IgD-negative memory B cell (primary cell): ENCODE results near the gene DSE. TPM values are rescaled to one million over a fixed set of nuclear protein-coding genes. Genes with fewer than 3 reads are reported as not detected.

ENCODE experiments used
- H3K27ac Mint-ChIP-seq, 3 donors: one replicate each; pipeline ENCODE4 v1.8.0; 2020 to 2022; ENCODE audit warnings: mild to moderate bottlenecking in 3 of 3, mixed read lengths in 3 of 3, moderate library complexity in 1 of 3
- H3K27me3 Mint-ChIP-seq: one replicate; pipeline ENCODE4 v1.8.0; 2021; ENCODE audit warnings: mixed read lengths
- H3K36me3 Mint-ChIP-seq: one replicate; pipeline ENCODE4 v1.8.0; 2020; ENCODE audit warnings: mild to moderate bottlenecking, mixed read lengths
- H3K4me1 Mint-ChIP-seq, 3 donors: one replicate each; pipeline ENCODE4 v1.8.0; 2020 to 2022; ENCODE audit warnings: mixed read lengths in 3 of 3, mild to moderate bottlenecking in 1 of 3
- H3K4me3 Mint-ChIP-seq, 4 donors: one replicate each; pipeline ENCODE4 v1.8.0; 2020 to 2022; ENCODE audit warnings: mild to moderate bottlenecking in 4 of 4, mixed read lengths in 4 of 4, moderate library complexity in 3 of 4
- H3K9me3 Mint-ChIP-seq, 3 donors: one replicate each; pipeline ENCODE4 v1.8.0; 2020 to 2021; ENCODE audit warnings: mixed read lengths in 3 of 3, mild to moderate bottlenecking in 1 of 3
- polyA plus RNA-seq: library from polyadenylated mRNA; unstranded; fragments of 300-500 nt; fragmentation: Illumina TruSeq; gene quantifications from one replicate; pipeline ENCODE4 v1.2.3, GENCODE V29; 2021

DSE gene
- polyA plus RNA-seq, 1 donor from 2014 or later, result 23.6 TPM

DNA sequence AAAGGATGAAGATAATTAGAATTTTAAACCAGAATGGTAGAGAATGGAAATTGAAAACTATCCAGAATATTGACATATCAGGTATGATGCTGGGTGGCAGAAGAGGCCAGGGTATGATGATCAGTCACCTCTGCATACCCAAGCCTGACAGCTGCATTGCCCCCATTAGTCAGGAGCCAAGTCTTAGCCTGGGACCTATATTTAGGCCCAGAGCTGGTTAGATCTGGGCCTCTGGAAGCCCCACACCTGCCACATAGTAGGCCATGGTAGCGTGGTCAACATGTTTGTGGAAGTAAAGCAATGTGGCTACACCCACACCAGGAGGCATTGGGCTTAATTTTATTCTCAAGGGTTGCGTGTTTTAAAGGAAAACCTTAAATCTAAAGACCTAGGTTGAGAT lies 58.4 kb downstream of the DSE start:
- no peaks in the 10 kb centered on the region for H3K27me3 Mint-ChIP-seq
- no peaks in the 10 kb centered on the region for H3K9me3 Mint-ChIP-seq
- no peak overlapping the region for H3K4me3 Mint-ChIP-seq

DNA sequence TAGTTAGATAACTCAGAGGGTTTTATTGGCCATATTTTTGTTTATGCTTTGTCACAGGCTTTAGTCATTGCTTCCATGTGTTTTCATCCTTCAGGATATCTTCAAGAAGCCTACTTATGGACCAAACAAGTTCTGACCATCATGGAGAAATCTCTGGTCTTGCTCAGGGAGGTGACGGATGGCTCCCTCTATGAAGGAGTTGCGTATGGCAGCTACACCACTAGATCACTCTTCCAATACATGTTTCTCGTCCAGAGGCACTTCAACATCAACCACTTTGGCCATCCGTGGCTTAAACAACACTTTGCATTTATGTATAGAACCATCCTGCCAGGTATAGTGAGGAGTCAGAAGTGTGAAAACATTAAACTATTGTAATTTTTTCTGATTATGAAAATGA lies 60.1 kb downstream of the DSE start:
- no peaks in the 10 kb centered on the region for H3K36me3 Mint-ChIP-seq
- no peak overlapping the region for H3K4me3 Mint-ChIP-seq
- no peaks in the 10 kb centered on the region for H3K9me3 Mint-ChIP-seq
- no peaks in the 10 kb centered on the region for H3K4me1 Mint-ChIP-seq
- peak overlapping the region in 1 of 3 donors; percentile 8 for H3K27ac Mint-ChIP-seq
- H3K27me3 Mint-ChIP-seq, result no peaks in the 10 kb centered on the region

More for the DNA sequence above, 58.4 kb downstream of the DSE start:
- Mint-ChIP-seq H3K36me3 (peaks cover 2% of the 10 kb centered on the region), H3K27ac (no peak overlapping the region), H3K4me1 (peaks cover 0 to 2% (median 0%) of the 10 kb centered on the region in 3 donors)

DNA sequence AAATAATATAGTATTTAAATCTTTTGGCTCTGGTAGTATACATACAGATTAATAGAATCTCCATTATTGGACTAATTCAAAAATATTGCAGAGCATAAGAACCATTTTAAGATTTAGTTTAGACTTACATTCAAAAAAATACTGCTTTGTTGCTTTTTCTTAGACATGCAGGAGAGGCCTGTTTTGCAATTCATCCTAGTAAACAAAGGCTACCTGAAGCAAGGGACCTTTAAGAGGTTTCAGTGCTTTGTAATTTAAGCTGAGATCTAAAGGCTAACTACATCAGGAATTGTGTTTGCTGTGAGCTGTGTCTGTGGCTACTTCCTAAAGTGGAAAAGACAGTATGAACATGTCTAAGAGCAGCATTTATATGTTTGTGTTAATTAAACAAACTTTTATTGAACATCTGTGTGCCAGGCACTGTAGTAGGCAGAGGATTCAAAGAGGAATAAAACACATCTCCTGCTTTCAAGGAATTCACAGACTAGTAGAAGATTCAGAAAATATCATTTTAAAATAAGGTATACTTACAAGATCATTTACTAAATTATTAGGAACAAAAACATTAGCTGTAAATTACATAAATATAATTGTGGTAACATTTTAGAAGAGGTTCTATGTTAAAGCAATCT lies 61.3 kb downstream of the DSE start:
- Mint-ChIP-seq H3K27ac (no peak overlapping the region), H3K9me3 (no peaks in the 10 kb centered on the region), H3K4me1 (no peaks in the 10 kb centered on the region), H3K27me3 (no peaks in the 10 kb centered on the region), H3K4me3 (no peak overlapping the region), H3K36me3 (no peaks in the 10 kb centered on the region)

DNA sequence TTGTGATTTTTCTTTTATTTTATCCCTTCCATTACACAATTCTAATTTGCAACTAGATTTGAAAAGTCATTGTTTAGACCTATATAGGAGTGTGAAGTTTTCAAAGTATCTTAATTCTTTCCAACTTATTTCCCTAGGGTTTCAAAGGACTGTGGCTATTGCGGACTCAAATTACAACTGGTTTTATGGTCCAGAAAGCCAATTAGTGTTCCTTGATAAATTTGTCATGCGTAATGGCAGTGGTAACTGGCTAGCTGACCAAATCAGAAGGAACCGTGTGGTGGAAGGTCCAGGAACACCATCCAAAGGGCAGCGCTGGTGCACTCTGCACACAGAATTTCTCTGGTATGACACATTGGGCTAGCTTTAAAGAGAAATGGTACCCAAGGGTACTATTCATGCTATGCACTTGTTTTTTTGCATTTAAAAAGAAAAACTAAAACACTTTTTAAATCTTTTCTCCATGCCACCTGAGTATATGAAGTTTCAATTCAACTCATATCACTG lies 62.5 kb downstream of the DSE start:
- no peaks in the 10 kb centered on the region for H3K27me3 Mint-ChIP-seq
- H3K27ac Mint-ChIP-seq, result peak overlapping the region in 1 of 3 donors; percentile 19
- no peak overlapping the region for H3K4me3 Mint-ChIP-seq
- no peaks in the 10 kb centered on the region for H3K9me3 Mint-ChIP-seq
- H3K36me3 Mint-ChIP-seq, result no peaks in the 10 kb centered on the region
- no peaks in the 10 kb centered on the region for H3K4me1 Mint-ChIP-seq

DNA sequence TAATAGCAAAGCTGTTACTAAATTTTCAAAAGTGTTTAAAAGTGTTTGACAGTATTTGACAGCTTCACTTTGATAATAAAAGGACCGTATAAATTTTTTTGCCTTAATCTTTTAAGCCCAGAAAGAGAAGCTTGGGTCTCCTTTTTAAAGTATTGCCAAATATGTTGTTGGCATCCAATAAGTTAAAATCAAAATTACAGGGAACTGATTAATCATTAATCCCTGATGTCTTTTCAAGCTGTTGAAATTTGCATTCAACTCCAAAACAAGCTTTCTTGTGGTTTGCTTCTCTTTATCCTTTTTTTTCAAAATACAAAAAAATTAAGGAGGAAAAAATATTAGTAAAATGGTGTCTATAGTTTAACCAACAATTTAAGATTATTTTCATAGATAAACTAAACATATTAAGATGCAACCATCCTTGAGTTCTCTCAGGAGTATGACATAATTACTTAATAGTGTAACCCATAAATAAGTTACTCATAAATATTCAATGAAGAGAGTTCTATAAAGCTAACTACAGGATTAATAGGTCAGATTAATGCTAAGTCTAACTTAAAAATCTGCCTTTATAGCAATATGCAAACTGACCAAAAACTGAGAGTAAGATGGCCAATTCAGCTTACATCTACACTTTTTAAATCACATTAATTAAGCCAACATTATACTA lies 63.4 kb downstream of the DSE start:
- Mint-ChIP-seq H3K4me1 (peaks cover 4 to 6% (median 4%) of the 10 kb centered on the region in 3 donors), H3K4me3 (no peak overlapping the region), H3K9me3 (no peaks in the 10 kb centered on the region), H3K27ac (no peak overlapping the region), H3K36me3 (no peaks in the 10 kb centered on the region), H3K27me3 (no peaks in the 10 kb centered on the region)

DNA sequence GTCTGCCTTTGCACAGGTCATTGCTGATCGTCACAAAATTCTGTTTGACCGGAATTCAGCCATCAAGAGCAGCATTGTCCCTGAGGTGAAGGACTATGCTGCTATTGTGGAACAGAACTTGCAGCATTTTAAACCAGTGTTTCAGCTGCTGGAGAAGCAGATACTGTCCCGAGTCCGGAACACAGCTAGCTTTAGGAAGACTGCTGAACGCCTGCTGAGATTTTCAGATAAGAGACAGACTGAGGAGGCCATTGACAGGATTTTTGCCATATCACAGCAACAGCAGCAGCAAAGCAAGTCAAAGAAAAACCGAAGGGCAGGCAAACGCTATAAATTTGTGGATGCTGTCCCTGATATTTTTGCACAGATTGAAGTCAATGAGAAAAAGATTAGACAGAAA lies 65.8 kb downstream of the DSE start:
- Mint-ChIP-seq H3K9me3 (no peaks in the 10 kb centered on the region), H3K4me3 (no peak overlapping the region), H3K36me3 (no peaks in the 10 kb centered on the region), H3K4me1 (peaks cover 4 to 7% (median 6%) of the 10 kb centered on the region in 3 donors), H3K27ac (no peak overlapping the region), H3K27me3 (no peaks in the 10 kb centered on the region)

DNA sequence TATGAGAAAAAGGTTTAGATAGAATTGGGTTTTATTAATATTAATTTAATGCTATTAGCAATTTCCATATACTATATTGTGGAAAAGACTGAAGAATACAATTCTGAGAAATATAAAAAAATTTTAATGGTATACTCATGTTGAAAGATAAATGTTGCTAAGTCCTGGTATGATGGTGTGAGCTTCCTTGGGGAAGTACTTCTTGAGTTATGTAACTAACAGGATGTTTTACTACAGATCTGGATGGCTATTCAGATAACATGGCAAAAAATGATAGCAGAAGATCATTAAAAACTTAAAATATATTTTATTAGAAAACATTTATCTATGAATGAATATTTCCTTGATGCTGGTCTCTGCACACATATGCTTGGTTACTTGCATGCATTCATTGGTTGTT lies 66.9 kb downstream of the DSE start:
- no peaks in the 10 kb centered on the region for H3K9me3 Mint-ChIP-seq
- no peaks in the 10 kb centered on the region for H3K27me3 Mint-ChIP-seq
- H3K4me1 Mint-ChIP-seq, result peaks cover 4 to 12% (median 6%) of the 10 kb centered on the region in 3 donors
- H3K27ac Mint-ChIP-seq, result no peak overlapping the region
- H3K36me3 Mint-ChIP-seq, result no peaks in the 10 kb centered on the region
- no peak overlapping the region for H3K4me3 Mint-ChIP-seq

DNA sequence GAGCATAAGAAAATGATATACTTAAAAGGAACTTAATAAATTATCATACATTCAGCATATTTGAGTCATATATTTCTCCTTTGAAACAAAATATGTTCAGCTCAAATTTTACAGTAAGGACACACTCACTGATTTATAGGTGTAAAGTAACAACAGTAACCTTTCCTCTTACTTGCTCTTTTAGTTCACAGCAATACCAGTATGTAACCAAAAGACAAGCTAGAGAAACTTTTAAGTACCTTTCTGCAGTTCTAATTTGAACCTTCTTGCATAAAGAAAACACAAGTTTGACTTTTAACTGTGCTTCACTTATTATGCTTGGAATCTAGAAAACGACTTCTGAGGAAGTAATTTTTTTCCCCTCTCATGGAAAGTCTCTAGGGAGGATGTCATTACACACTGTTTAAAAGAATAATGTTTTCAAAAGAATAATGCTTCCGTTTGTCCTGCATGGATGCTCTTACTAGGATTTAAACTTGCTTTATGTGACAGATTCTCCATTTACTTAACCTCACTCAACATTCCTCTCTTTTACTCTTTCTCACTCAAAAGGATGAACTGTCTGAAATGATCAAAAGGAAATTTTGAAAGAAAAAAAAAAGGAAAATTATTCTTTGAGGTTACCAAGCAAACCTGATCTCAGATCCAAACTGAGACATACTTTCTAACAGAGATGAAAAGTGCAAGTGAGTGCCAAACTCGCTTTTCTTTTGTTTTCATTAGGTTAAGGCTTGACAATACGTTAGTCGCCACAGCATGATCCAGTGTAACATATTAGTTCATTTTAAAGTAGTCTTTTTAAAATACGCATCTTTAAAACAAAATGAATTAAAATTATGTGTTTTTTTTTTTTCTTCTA lies 68.1 kb downstream of the DSE start:
- no peaks in the 10 kb centered on the region for H3K27me3 Mint-ChIP-seq
- H3K4me3 Mint-ChIP-seq, result no peak overlapping the region
- peaks cover 5 to 15% (median 7%) of the 10 kb centered on the region in 3 donors for H3K4me1 Mint-ChIP-seq
- no peaks in the 10 kb centered on the region for H3K9me3 Mint-ChIP-seq
- peak overlapping the region in 1 of 3 donors; percentile 15 for H3K27ac Mint-ChIP-seq
- H3K36me3 Mint-ChIP-seq, result no peaks in the 10 kb centered on the region

DNA sequence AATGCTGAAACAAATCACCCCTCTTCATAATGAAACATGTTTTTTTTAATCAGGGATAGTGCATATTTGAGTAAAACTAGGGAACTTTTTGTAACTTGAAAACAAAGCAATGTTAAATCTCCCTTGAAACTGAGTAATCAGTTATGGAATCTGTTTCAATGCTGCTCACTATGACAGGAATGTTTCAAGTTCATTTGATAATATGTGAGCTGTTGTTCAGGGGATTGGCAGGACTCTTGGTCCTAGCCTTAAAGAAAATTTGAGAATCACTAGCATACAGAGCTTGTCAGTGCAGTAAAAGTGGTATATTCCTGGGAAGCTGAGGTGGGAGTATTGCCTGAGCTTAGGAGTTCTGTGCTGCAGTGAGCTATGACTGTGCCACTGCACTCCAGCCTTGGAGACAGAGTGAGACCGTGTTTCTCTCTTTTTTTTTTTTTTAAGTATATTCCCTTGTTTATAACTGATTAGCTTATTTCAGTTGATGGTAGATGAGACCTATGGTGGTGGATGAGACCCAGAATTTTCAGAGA lies 68.8 kb downstream of the DSE start:
- Mint-ChIP-seq H3K27ac (no peak overlapping the region), H3K4me1 (peaks cover 13 to 21% (median 15%) of the 10 kb centered on the region in 3 donors), H3K36me3 (no peaks in the 10 kb centered on the region), H3K9me3 (no peaks in the 10 kb centered on the region), H3K27me3 (no peaks in the 10 kb centered on the region), H3K4me3 (no peak overlapping the region)

DNA sequence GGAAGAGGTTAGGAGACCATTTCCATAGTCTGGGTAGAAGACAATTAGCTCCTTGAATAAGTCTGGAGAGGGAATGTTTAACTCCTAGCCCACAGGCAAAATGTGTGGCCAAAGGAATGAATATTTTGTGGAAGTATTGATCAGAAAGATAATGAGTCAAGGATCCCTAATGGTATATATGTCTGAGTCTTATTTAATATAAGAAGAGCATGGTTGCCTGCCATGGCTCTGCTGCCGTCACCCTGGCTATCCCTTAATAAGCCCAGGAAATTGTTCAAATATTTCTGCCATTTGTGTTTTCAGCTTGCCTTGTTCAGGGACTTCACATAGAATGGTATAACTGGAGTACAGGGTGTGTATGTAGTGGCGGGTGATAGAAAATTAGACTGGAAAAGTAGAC lies 72.4 kb downstream of the DSE start:
- no peaks in the 10 kb centered on the region for H3K27me3 Mint-ChIP-seq
- no peak overlapping the region for H3K27ac Mint-ChIP-seq
- no peaks in the 10 kb centered on the region for H3K9me3 Mint-ChIP-seq
- no peak overlapping the region for H3K4me3 Mint-ChIP-seq
- peaks cover 22 to 30% (median 26%) of the 10 kb centered on the region in 3 donors for H3K4me1 Mint-ChIP-seq
- no peaks in the 10 kb centered on the region for H3K36me3 Mint-ChIP-seq

DNA sequence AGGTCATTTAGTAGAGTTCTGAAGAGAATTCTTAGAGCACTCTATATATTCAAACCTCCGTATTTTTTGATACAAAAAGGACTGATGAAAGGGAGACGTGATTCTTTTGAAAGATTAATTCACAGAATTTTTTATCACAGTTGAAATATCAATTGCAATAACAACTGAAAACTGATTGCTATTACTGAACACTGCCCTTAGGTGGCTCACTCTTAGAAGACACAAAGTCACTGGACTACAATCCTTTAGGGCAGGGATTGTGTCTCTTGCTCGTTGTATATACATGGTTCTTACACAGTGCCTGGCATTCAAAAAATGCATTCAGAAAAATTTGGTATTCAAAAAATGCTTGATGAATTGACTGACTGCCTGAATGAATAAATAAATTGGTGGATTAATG lies 73.3 kb downstream of the DSE start:
- H3K27ac Mint-ChIP-seq, result no peak overlapping the region
- H3K4me1 Mint-ChIP-seq, result peaks cover 17 to 26% (median 22%) of the 10 kb centered on the region in 3 donors
- peak overlapping the region in 1 of 4 donors; percentile 53 for H3K4me3 Mint-ChIP-seq
- H3K36me3 Mint-ChIP-seq, result no peaks in the 10 kb centered on the region
- no peaks in the 10 kb centered on the region for H3K9me3 Mint-ChIP-seq
- H3K27me3 Mint-ChIP-seq, result no peaks in the 10 kb centered on the region

DNA sequence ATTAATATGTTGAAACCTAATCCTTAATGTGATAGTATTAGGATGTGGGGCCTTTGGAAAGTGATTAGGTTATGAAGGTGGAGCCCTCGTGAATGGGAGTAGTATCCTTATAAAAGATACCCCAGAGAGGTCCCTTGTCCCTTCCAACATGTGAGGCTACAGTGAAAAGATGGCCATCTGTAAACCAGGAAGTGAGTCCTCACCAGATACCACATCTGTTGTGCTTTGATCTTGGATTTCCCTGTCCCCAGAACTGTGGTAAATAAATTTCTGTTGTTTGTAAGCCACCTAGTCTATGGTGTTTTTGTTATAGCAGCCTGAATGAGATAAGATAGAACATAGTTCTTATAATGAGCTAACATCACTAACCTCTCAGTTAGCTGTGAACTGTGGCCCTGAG lies 73.8 kb downstream of the DSE start:
- H3K36me3 Mint-ChIP-seq, result no peaks in the 10 kb centered on the region
- H3K9me3 Mint-ChIP-seq, result no peaks in the 10 kb centered on the region
- H3K27ac Mint-ChIP-seq, result no peak overlapping the region
- H3K27me3 Mint-ChIP-seq, result no peaks in the 10 kb centered on the region
- H3K4me3 Mint-ChIP-seq, result peak overlapping the region in 1 of 4 donors; percentile 53
- H3K4me1 Mint-ChIP-seq, result peaks cover 19 to 24% (median 22%) of the 10 kb centered on the region in 3 donors

DNA sequence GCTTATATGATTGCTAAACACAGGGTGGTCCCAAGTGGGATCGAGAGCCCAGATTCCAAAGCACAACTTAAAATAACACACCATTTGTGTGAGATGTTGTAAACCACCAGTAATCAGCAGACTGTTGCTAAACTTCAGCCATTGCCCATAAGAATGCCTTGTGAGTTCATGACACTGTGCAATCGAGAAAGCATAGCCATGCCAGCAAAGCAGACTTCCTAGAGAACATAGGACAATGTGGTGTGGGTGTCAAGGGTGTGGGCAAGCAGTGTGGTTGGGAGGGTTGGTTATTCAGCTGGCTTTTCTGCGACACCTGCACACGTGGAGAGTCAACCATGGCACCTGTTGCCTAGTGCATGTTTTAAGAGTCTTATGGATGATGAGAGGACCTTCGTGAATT lies 74.4 kb downstream of the DSE start:
- H3K4me3 Mint-ChIP-seq, result no peak overlapping the region
- H3K4me1 Mint-ChIP-seq, result peaks cover 22 to 26% (median 24%) of the 10 kb centered on the region in 3 donors
- H3K9me3 Mint-ChIP-seq, result no peaks in the 10 kb centered on the region
- H3K27ac Mint-ChIP-seq, result no peak overlapping the region
- peaks cover 1% of the 10 kb centered on the region for H3K36me3 Mint-ChIP-seq
- no peaks in the 10 kb centered on the region for H3K27me3 Mint-ChIP-seq

DNA sequence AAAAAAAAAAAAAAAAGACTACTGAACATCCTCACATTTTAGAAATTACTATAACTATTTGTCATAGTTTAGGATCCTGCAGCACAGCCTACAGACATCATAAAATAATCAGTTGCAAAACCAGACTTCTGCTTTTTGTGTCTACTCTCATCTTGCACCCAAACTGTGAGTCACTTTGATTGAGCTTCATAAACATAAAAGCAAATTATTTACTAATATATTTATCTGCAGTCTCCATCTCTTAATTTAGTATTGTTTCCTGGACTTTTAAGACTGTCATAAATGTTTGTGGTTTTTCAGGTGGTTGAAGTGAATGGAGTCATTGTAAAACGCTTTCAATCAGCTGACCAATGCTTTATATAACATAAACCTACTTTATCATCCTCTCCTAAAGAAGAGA lies 75.7 kb downstream of the DSE start:
- Mint-ChIP-seq H3K27ac (no peak overlapping the region), H3K9me3 (no peaks in the 10 kb centered on the region), H3K4me1 (peaks cover 31 to 37% (median 33%) of the 10 kb centered on the region in 3 donors), H3K4me3 (no peak overlapping the region), H3K27me3 (no peaks in the 10 kb centered on the region), H3K36me3 (peaks cover 1% of the 10 kb centered on the region)

DNA sequence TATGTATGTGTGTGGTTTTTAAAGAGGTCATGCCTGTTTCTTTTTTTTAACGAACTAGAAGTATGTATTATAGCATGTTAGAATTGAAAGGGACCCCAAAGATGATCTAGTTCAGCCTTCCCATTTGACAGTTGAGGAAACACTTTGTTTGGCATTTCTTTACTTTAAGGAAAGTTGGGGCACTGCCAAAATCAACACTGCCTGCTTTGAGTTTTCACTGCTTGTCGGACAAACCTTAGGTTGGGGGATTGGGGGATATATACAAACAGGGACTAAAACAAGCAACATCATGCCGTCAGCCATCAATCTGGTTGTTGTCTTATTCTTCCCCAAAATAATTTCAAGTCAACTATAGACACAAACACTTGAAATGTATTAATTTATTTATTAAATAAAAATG lies 76.3 kb downstream of the DSE start:
- H3K9me3 Mint-ChIP-seq, result no peaks in the 10 kb centered on the region
- H3K27me3 Mint-ChIP-seq, result no peaks in the 10 kb centered on the region
- H3K4me3 Mint-ChIP-seq, result no peak overlapping the region
- H3K4me1 Mint-ChIP-seq, result peaks cover 33 to 36% (median 36%) of the 10 kb centered on the region in 3 donors
- H3K27ac Mint-ChIP-seq, result no peak overlapping the region
- peaks cover 1% of the 10 kb centered on the region for H3K36me3 Mint-ChIP-seq
